HUES64 (cell line): ENCODE results near the gene ERCC6L.
"Not testable (repeated sequence)": the region's sequence is repeated elsewhere in the genome, so short reads cannot be mapped to it uniquely, and the experiment has no call there.

ENCODE experiments used
- H3K27ac ChIP-seq: 2 replicates; pipeline ENCODE4 v1.7.0; 2013; ENCODE audit warnings: low read depth, low read length, inconsistent platforms
- H3K27me3 ChIP-seq: 2 replicates; pipeline ENCODE4 v1.6.1; 2013; ENCODE audit warnings: mild to moderate bottlenecking, low read length; ENCODE audit not compliant: insufficient read depth
- H3K36me3 ChIP-seq: 2 replicates; pipeline ENCODE4 v1.6.1; 2013; ENCODE audit warnings: mild to moderate bottlenecking, low read length; ENCODE audit not compliant: insufficient read depth
- H3K4me1 ChIP-seq: 2 replicates; pipeline ENCODE4 v1.6.1; 2013; ENCODE audit warnings: mild to moderate bottlenecking, low read length, moderate library complexity; ENCODE audit not compliant: insufficient read depth
- H3K4me3 ChIP-seq: 2 replicates; pipeline ENCODE4 v1.5.1; 2013; ENCODE audit warnings: mild to moderate bottlenecking, low read length, moderate library complexity
- H3K9ac ChIP-seq: 2 replicates; pipeline ENCODE4 v1.6.1; 2013; ENCODE audit warnings: mild to moderate bottlenecking, low read depth, low read length
- H3K9me3 ChIP-seq: 2 replicates; pipeline ENCODE4 v1.6.1; 2013; ENCODE audit warnings: low read depth, low read length; ENCODE audit not compliant: insufficient read depth
- WGBS: fragments of 150-250, 120-280 bp; methylation state at CpG from one replicate; pipeline ENCODE4 v1.1.7; 2013; ENCODE audit warnings: missing lambda C conversion rate; 5-methylcytosine and 5-hydroxymethylcytosine counted together

ERCC6L gene

DNA sequence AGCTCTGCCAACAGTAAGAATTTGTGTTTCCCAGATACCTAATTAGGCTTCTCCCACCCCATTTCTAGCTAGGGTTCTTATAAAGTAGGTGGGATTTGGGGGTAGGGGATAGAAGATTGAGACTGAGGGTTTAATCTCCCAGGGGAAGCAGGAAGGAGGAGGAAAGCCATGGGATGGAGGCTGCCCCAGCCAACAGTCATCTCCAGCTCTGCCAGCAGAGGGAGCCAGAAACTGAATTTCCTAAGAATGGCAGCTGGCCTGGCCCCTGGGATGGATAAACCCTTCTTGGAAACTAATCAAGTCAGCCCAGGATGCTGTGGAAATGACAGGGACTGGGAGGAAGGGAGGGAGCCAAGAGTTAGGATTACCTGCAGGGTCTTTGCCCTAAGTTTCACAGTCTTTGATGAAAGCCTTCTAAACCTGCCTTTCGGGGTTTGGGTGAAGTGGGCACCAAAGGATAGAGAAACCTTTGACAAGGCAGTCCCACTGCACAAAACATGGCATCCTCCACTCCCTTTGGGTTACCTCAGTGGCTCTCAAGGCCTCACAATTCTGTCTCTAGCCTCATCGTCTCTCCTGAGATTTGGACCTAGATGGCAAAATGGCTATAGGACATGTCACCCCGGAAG lies 6.7 kb upstream of the ERCC6L start:
- WGBS: 94% methylated on average over 3 of the region's 3 CpGs

GRCh38 chrX:72243472-72243871 lies 4.6 kb upstream of the ERCC6L start:
- Histone ChIP-seq H3K9me3 (no peaks in the 10 kb centered on the region), H3K27ac (no peak overlapping the region), H3K36me3 (no peaks in the 10 kb centered on the region), H3K9ac (no peak overlapping the region), H3K4me3 (no peak overlapping the region), H3K4me1 (no peaks in the 10 kb centered on the region), H3K27me3 (no peaks in the 10 kb centered on the region)
- WGBS: 83% methylated on average over 1 of the region's 3 CpGs

More for the DNA sequence above, 6.7 kb upstream of the ERCC6L start:
- no peaks in the 10 kb centered on the region for H3K36me3 ChIP-seq
- no peaks in the 10 kb centered on the region for H3K4me1 ChIP-seq
- no peaks in the 10 kb centered on the region for H3K9me3 ChIP-seq
- no peaks in the 10 kb centered on the region for H3K27me3 ChIP-seq
- H3K9ac ChIP-seq: no peak overlapping the region
- H3K4me3 ChIP-seq: no peak overlapping the region
- H3K27ac ChIP-seq: no peak overlapping the region

- no peak overlapping the region for H3K9ac ChIP-seq
- H3K36me3 ChIP-seq: peaks cover 7% of the 10 kb centered on the region
- H3K27ac ChIP-seq: no peak overlapping the region
- no peak overlapping the region for H3K4me3 ChIP-seq
- H3K4me1 ChIP-seq: no peaks in the 10 kb centered on the region
- no peaks in the 10 kb centered on the region for H3K27me3 ChIP-seq
- WGBS: 95% methylated on average over 4 of the region's 4 CpGs
- H3K9me3 ChIP-seq: no peaks in the 10 kb centered on the region
These were observed 2.1 kb upstream of the ERCC6L start for GRCh38 chrX:72240976-72241375.

DNA sequence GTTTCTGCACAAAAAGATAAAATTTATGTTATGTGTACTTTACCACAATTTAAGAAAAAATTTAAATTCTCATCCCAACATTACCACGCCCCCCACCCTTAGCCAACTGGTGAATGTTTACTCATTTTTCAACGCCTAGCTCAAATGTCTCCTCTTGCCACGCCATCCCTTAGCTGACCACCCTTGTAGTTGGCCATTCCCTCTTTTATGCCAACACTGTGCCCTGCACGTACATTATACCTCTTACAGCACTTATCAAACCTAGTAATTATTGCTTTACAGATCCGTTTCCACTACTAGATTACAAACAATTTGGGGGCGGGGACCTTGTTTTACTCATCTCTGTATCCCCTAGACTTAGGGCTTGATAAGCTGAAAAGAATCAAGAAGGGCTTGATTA lies 644 bp downstream of the ERCC6L start:
- H3K27me3 ChIP-seq: no peaks in the 10 kb centered on the region
- 21% methylated on average over 6 of the region's 6 CpGs for WGBS
- peaks cover 21% of the 10 kb centered on the region for H3K36me3 ChIP-seq
- H3K4me1 ChIP-seq: no peaks in the 10 kb centered on the region
- H3K4me3 ChIP-seq: peak overlapping the region; percentile 97
- H3K27ac ChIP-seq: peak overlapping the region; percentile 93
- H3K9ac ChIP-seq: peak overlapping the region; percentile 90
- no peaks in the 10 kb centered on the region for H3K9me3 ChIP-seq

GRCh38 chrX:72236841-72237240 lies 2.0 kb downstream of the ERCC6L start:
- Histone ChIP-seq H3K9me3 (peaks cover 3% of the 10 kb centered on the region; the same call in 1 of the 2 replicates), H3K27me3 (no peaks in the 10 kb centered on the region), H3K27ac (no peak overlapping the region), H3K36me3 (peaks cover 24% of the 10 kb centered on the region), H3K4me3 (no peak overlapping the region), H3K4me1 (no peaks in the 10 kb centered on the region), H3K9ac (no peak overlapping the region)
- WGBS: 92% methylated on average over 3 of the region's 4 CpGs

GRCh38 chrX:72230290-72230689 lies 8.5 kb downstream of the ERCC6L start:
- H3K9ac ChIP-seq: no peak overlapping the region
- H3K4me3 ChIP-seq: no peak overlapping the region
- 91% methylated on average over 3 of the region's 3 CpGs for WGBS
- no peaks in the 10 kb centered on the region for H3K27me3 ChIP-seq
- no peak overlapping the region for H3K27ac ChIP-seq
- peaks cover 35% of the 10 kb centered on the region for H3K36me3 ChIP-seq
- H3K9me3 ChIP-seq: peaks cover 16% of the 10 kb centered on the region
- no peaks in the 10 kb centered on the region for H3K4me1 ChIP-seq

GRCh38 chrX:72220375-72220774 lies 18.5 kb downstream of the ERCC6L start:
- not testable (repeated sequence) for H3K27ac ChIP-seq, H3K4me1 ChIP-seq, H3K4me3 ChIP-seq, H3K9me3 ChIP-seq, H3K27me3 ChIP-seq, H3K9ac ChIP-seq
- WGBS: 94% methylated on average over 3 of the region's 3 CpGs
- peaks cover 11% of the 10 kb centered on the region; the same call in 1 of the 2 replicates for H3K36me3 ChIP-seq

GRCh38 chrX:72216973-72217372 lies 21.9 kb downstream of the ERCC6L start:
- Histone ChIP-seq H3K27me3 (no peaks in the 10 kb centered on the region), H3K9ac (no peak overlapping the region)

GRCh38 chrX:72208126-72208800 lies 30.6 kb downstream of the ERCC6L start:
- 91% methylated on average over 4 of the region's 4 CpGs for WGBS
- H3K4me3 ChIP-seq: no peak overlapping the region
- H3K9me3 ChIP-seq: no peaks in the 10 kb centered on the region
- H3K4me1 ChIP-seq: peaks cover 6% of the 10 kb centered on the region
- no peak overlapping the region for H3K27ac ChIP-seq
- H3K9ac ChIP-seq: no peak overlapping the region
- H3K36me3 ChIP-seq: peaks cover 43% of the 10 kb centered on the region
- no peaks in the 10 kb centered on the region for H3K27me3 ChIP-seq

More at GRCh38 chrX:72216973-72217372, 21.9 kb downstream of the ERCC6L start:
- H3K36me3 ChIP-seq: 0 out of 2 replicates have a peak, but pooled peaks cover 6% of the 10 kb centered on the region
- no peak overlapping the region for H3K27ac ChIP-seq
- H3K4me1 ChIP-seq: no peaks in the 10 kb centered on the region
- 93% methylated on average over 1 of the region's 1 CpG for WGBS
- 0 out of 2 replicates have a peak, but pooled peaks cover 3% of the 10 kb centered on the region for H3K9me3 ChIP-seq
- no peak overlapping the region for H3K4me3 ChIP-seq

- no peak overlapping the region for H3K4me3 ChIP-seq
- no peak overlapping the region for H3K9ac ChIP-seq
- peaks cover 43% of the 10 kb centered on the region for H3K36me3 ChIP-seq
- H3K27me3 ChIP-seq: no peaks in the 10 kb centered on the region
- no peak overlapping the region for H3K27ac ChIP-seq
- no peaks in the 10 kb centered on the region for H3K9me3 ChIP-seq
- 95% methylated on average over 4 of the region's 4 CpGs for WGBS
- H3K4me1 ChIP-seq: peaks cover 15% of the 10 kb centered on the region
These were observed 31.5 kb downstream of the ERCC6L start for GRCh38 chrX:72207366-72207765.

GRCh38 chrX:72205706-72206105 lies 33.1 kb downstream of the ERCC6L start:
- WGBS: 86% methylated on average over 2 of the region's 2 CpGs
- H3K4me3 ChIP-seq: no peak overlapping the region
- no peaks in the 10 kb centered on the region for H3K9me3 ChIP-seq
- no peak overlapping the region for H3K9ac ChIP-seq
- H3K4me1 ChIP-seq: peaks cover 24% of the 10 kb centered on the region
- no peak overlapping the region for H3K27ac ChIP-seq
- H3K27me3 ChIP-seq: no peaks in the 10 kb centered on the region
- H3K36me3 ChIP-seq: peaks cover 43% of the 10 kb centered on the region
